GM23338 (cell line): ENCODE measurements around the gene TENM3. TPM values are rescaled to one million over a fixed set of nuclear protein-coding genes. Genes with fewer than 3 reads are reported as not detected.

Experiments used
- ATAC-seq: fragments of 200-7000 bp; cut with Tn5 transposase; 3 replicates; pipeline ENCODE4 v1.9.1; 2020
- DNase-seq: peaks from one replicate; pipeline ENCODE4 v3.0.0-alpha.2; 2015; ENCODE audit warnings: low spot score
- H2AFZ ChIP-seq: fragments of 200-600 bp; sonication (generic); 2 replicates; pipeline ENCODE4 v1.8.0; 2016; ENCODE audit warnings: antibody characterized with exemption, mild to moderate bottlenecking, moderate library complexity
- H3F3A ChIP-seq: fragments of 200-600 bp; sonication (generic); replicated peaks from 2 replicates; pipeline ENCODE4 v1.8.0; 2017; ENCODE audit warnings: antibody characterized with exemption, mixed run types, low read depth
- H3K27ac ChIP-seq: fragments of 200-600 bp; sonication (generic); 2 replicates; pipeline ENCODE4 v1.6.1; 2016; ENCODE audit warnings: low read depth
- H3K27me3 ChIP-seq: fragments of 200-600 bp; sonication (generic); 2 replicates; pipeline ENCODE4 v1.8.0; 2016; ENCODE audit warnings: mild to moderate bottlenecking, mixed run types, moderate library complexity; ENCODE audit not compliant: insufficient read depth
- H3K36me3 ChIP-seq: fragments of 200-600 bp; sonication (generic); 2 replicates; pipeline ENCODE4 v1.8.0; 2016; ENCODE audit warnings: mild to moderate bottlenecking; ENCODE audit not compliant: insufficient read depth
- H3K4me1 ChIP-seq: fragments of 200-600 bp; sonication (generic); 2 replicates; pipeline ENCODE4 v1.8.0; 2016; ENCODE audit warnings: mild to moderate bottlenecking, moderate library complexity; ENCODE audit not compliant: insufficient read depth
- H3K4me2 ChIP-seq: fragments of 200-600 bp; sonication (generic); 2 replicates; pipeline ENCODE4 v1.7.1; 2017; ENCODE audit warnings: mixed run types
- H3K4me3 ChIP-seq: fragments of 200-600 bp; sonication (generic); 2 replicates; pipeline ENCODE4 v1.6.1; 2016; ENCODE audit warnings: mixed run types
- H3K79me2 ChIP-seq: fragments of 200-600 bp; sonication (generic); replicated peaks from 2 replicates; pipeline ENCODE4 v1.8.0; 2017; ENCODE audit warnings: mild to moderate bottlenecking; ENCODE audit not compliant: insufficient read depth
- H3K9me2 ChIP-seq: fragments of 200-600 bp; sonication (generic); 2 replicates; pipeline ENCODE4 v1.8.0; 2017; ENCODE audit not compliant: insufficient read depth
- H4K20me1 ChIP-seq: fragments of 200-600 bp; sonication (generic); replicated peaks from 2 replicates; pipeline ENCODE4 v1.8.0; 2017; ENCODE audit warnings: mild to moderate bottlenecking; ENCODE audit not compliant: insufficient read depth
- H3K27ac Mint-ChIP-seq: 2 replicates; pipeline ENCODE4 v1.8.0; 2020; ENCODE audit warnings: inconsistent platforms, mild to moderate bottlenecking, moderate library complexity, mixed read lengths
- H3K27me3 Mint-ChIP-seq: 3 replicates; pipeline ENCODE4 v1.8.0; 2022; ENCODE audit warnings: low read depth, mild to moderate bottlenecking, moderate library complexity, mixed read lengths, inconsistent platforms; ENCODE audit not compliant: insufficient read depth, poor library complexity
- H3K36me3 Mint-ChIP-seq: 3 replicates; pipeline ENCODE4 v1.8.0; 2021; ENCODE audit warnings: low read depth, mild to moderate bottlenecking, inconsistent platforms, moderate library complexity, mixed read lengths
- H3K4me1 Mint-ChIP-seq: 3 replicates; pipeline ENCODE4 v1.8.0; 2020; ENCODE audit warnings: mild to moderate bottlenecking, inconsistent platforms, mixed read lengths
- H3K4me3 Mint-ChIP-seq: 3 replicates; pipeline ENCODE4 v1.8.0; 2021; ENCODE audit warnings: moderate library complexity, mild to moderate bottlenecking, inconsistent platforms, mixed read lengths
- H3K9me3 Mint-ChIP-seq: 3 replicates; pipeline ENCODE4 v1.8.0; 2020; ENCODE audit warnings: moderate library complexity, mild to moderate bottlenecking, inconsistent platforms, mixed read lengths
- CREB1 ChIP-seq: fragments of 250-450 bp; sonication (Bioruptor Pico); IDR thresholded peaks from 2 replicates; pipeline ENCODE4 v1.5.0; 2020; ENCODE audit warnings: low read depth, mild to moderate bottlenecking, moderate library complexity
- EZH2 ChIP-seq: fragments of 200-600 bp; sonication (generic); IDR thresholded peaks from one replicate; pipeline ENCODE4 v1.8.0; 2017; ENCODE audit warnings: antibody characterized with exemption, mild to moderate bottlenecking, low read depth; ENCODE audit not compliant: unreplicated experiment
- EZH2phosphoT487 ChIP-seq: fragments of 200-600 bp; sonication (generic); IDR thresholded peaks from one replicate; pipeline ENCODE4 v1.8.1; 2018; ENCODE audit warnings: antibody characterized with exemption; ENCODE audit not compliant: unreplicated experiment
- JUNB ChIP-seq: IDR thresholded peaks from one replicate; pipeline ENCODE4 v1.6.1; 2016; ENCODE audit warnings: antibody characterized with exemption; ENCODE audit not compliant: unreplicated experiment
- NANOG ChIP-seq: IDR thresholded peaks from 2 replicates; pipeline ENCODE4 v1.6.1; 2016; ENCODE audit warnings: antibody characterized with exemption, borderline replicate concordance
- STAT1 ChIP-seq: IDR thresholded peaks from one replicate; pipeline ENCODE4 v1.6.1; 2016; ENCODE audit warnings: antibody characterized with exemption; ENCODE audit not compliant: unreplicated experiment
- ZNF114 ChIP-seq: fragments of 250-450 bp; sonication (Bioruptor Pico); IDR thresholded peaks from 2 replicates; pipeline ENCODE4 v1.5.0; 2020; ENCODE audit warnings: mild to moderate bottlenecking, moderate library complexity
- ZNF331 ChIP-seq: fragments of 250-450 bp; sonication (Bioruptor Pico); IDR thresholded peaks from 2 replicates; pipeline ENCODE4 v1.5.0; 2020; ENCODE audit warnings: low read depth, mild to moderate bottlenecking, moderate library complexity
- polyA plus RNA-seq: library from polyadenylated mRNA; unstranded; fragments of >200 nt; fragmentation: Nextera tagmentation; extraction: Ambion mirVana; gene quantifications from 2 replicates; pipeline ENCODE4 v1.2.1, GENCODE V29; 2016
- total RNA-seq: library from RNA; depleted of rRNA; stranded (reverse); fragments of >200 nt; shearing (Covaris generic); gene quantifications from 2 replicates; pipeline ENCODE4 v1.2.3, GENCODE V29; 2014
- TF ChIP-seq, protein P1 (sequence below), 2 experiments: fragments of 200-600 bp in 1 of 2; sonication (generic) in 1 of 2; conservative IDR thresholded peaks; 2 replicates each; pipeline versions ENCODE4 v1.5.1 to v1.6.1; 2016 to 2017; ENCODE audit warnings: antibody characterized with exemption in 2 of 2, low read depth in 2 of 2, mild to moderate bottlenecking in 2 of 2, moderate library complexity in 1 of 2
- TF ChIP-seq, protein P2 (sequence below): fragments of 250-450 bp; sonication (Bioruptor Pico); IDR thresholded peaks from 2 replicates; pipeline ENCODE4 v1.5.0; 2020; ENCODE audit warnings: mild to moderate bottlenecking, moderate library complexity

Gene TENM3
- total and polyA plus RNA-seq, 2 experiments from 2014 or later: 22.2 to 128 TPM

DNA sequence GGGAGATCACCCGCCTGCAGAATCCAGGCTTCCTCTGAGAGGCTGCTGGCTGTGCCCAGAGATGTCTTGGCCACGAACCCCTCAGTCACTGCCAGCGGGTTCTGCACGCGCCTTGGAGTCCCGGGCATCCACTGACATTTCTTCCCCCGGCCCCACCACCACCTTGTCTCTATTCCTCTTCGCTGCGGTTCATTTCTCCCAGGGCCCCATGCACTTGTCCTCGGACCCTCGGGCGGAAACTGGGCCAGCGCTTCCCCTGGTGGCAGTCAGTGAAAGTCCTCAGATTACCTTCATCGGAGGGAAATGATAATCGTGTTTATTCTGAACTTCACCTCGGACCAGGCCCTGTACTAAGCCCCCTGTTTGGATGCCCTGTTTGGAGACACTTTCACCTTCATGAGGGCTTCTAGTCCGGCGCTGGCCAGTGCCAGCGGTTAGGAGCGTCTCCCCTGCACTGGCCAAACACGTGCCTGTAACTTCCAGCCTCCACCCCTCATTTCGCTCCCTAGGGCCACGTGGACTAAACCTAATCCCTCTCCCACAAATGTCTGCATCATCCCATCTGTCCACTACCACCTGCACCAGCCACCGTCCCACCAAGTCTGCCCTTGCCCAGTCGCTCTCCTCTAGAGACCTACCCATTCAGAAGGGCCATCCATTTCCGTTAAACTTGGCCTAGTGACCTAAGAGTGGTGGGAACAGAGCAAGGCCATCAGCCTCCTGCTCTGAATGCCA is 592.0 kb downstream of the TENM3 start:
- no peaks in the 10 kb centered on the region for H3K79me2 ChIP-seq
- Mint-ChIP-seq H3K36me3 (peaks cover 5% of the 10 kb centered on the region), H3K27me3 (peaks cover 13% of the 10 kb centered on the region), H3K4me1 (no peaks in the 10 kb centered on the region; the same call in 2 of the 3 replicates), H3K4me3 (no peak overlapping the region), H3K9me3 (peaks cover 6% of the 10 kb centered on the region), H3K27ac (no peak overlapping the region)
- no peaks in the 10 kb centered on the region for H4K20me1 ChIP-seq
- ATAC-seq (peak; percentile 88), DNase-seq (peak; percentile 64)
- H3K9me2 ChIP-seq: no peaks in the 10 kb centered on the region
- H3F3A ChIP-seq: no peaks in the 10 kb centered on the region
- no peak overlapping the region for H3K4me3 ChIP-seq
- H3K36me3 ChIP-seq: no peaks in the 10 kb centered on the region
- H2AFZ ChIP-seq: peak overlapping the region; percentile 89
- H3K27me3 ChIP-seq: no peaks in the 10 kb centered on the region
- TF ChIP-seq ZNF331 (CRISPR knock-in tag): no peak
- TF ChIP-seq JUNB: no peak
- TF ChIP-seq, protein P1, sequence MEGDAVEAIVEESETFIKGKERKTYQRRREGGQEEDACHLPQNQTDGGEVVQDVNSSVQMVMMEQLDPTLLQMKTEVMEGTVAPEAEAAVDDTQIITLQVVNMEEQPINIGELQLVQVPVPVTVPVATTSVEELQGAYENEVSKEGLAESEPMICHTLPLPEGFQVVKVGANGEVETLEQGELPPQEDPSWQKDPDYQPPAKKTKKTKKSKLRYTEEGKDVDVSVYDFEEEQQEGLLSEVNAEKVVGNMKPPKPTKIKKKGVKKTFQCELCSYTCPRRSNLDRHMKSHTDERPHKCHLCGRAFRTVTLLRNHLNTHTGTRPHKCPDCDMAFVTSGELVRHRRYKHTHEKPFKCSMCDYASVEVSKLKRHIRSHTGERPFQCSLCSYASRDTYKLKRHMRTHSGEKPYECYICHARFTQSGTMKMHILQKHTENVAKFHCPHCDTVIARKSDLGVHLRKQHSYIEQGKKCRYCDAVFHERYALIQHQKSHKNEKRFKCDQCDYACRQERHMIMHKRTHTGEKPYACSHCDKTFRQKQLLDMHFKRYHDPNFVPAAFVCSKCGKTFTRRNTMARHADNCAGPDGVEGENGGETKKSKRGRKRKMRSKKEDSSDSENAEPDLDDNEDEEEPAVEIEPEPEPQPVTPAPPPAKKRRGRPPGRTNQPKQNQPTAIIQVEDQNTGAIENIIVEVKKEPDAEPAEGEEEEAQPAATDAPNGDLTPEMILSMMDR (conservative IDR thresholded peaks at IDR 0.05; ENCODE audit: low read depth in 2 of 2): peak; percentile 51 to 53
- no peak for TF ChIP-seq STAT1
- H3K27ac ChIP-seq: no peak overlapping the region
- no peaks in the 10 kb centered on the region for H3K4me1 ChIP-seq
- no peak overlapping the region for H3K4me2 ChIP-seq

DNA sequence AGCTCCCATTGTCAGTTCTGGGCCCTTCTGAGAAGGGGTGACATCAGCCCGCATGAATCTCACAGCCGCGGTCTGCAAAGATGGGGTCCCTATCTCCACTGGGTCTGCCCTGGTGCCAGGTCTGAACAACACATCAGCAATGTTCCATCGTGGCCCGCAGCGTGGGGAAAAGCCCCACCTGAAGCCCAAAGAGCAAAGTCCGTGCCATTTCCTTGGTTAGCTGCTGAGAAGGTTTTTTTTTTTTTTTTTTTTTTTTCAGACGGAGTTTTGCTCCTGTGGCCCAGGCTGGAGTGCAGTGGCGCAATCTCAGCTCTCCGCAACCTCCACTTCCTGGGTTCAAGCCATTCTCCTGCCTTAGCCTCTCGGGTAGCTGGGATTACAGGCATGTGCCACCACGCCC is 594.6 kb downstream of the TENM3 start:
- Histone ChIP-seq H3K9me2 (no peaks in the 10 kb centered on the region), H3K36me3 (no peaks in the 10 kb centered on the region), H3K4me2 (no peak overlapping the region), H3K27me3 (no peaks in the 10 kb centered on the region), H3K79me2 (no peaks in the 10 kb centered on the region), H3K27ac (no peak overlapping the region), H3K4me1 (no peaks in the 10 kb centered on the region), H4K20me1 (no peaks in the 10 kb centered on the region), H2AFZ (no peak overlapping the region), H3F3A (no peaks in the 10 kb centered on the region), H3K4me3 (no peak overlapping the region)
- H3K27ac Mint-ChIP-seq: no peak overlapping the region
- no peak overlapping the region for H3K4me3 Mint-ChIP-seq
- peaks cover under 1% of the 10 kb centered on the region; the same call in 2 of the 3 replicates for H3K4me1 Mint-ChIP-seq
- ATAC-seq: no peak
- no peaks in the 10 kb centered on the region for H3K9me3 Mint-ChIP-seq
- no peaks in the 10 kb centered on the region; the same call in 2 of the 3 replicates for H3K36me3 Mint-ChIP-seq
- peaks cover 10% of the 10 kb centered on the region for H3K27me3 Mint-ChIP-seq
- DNase-seq: no peak
- TF ChIP-seq, protein P2, sequence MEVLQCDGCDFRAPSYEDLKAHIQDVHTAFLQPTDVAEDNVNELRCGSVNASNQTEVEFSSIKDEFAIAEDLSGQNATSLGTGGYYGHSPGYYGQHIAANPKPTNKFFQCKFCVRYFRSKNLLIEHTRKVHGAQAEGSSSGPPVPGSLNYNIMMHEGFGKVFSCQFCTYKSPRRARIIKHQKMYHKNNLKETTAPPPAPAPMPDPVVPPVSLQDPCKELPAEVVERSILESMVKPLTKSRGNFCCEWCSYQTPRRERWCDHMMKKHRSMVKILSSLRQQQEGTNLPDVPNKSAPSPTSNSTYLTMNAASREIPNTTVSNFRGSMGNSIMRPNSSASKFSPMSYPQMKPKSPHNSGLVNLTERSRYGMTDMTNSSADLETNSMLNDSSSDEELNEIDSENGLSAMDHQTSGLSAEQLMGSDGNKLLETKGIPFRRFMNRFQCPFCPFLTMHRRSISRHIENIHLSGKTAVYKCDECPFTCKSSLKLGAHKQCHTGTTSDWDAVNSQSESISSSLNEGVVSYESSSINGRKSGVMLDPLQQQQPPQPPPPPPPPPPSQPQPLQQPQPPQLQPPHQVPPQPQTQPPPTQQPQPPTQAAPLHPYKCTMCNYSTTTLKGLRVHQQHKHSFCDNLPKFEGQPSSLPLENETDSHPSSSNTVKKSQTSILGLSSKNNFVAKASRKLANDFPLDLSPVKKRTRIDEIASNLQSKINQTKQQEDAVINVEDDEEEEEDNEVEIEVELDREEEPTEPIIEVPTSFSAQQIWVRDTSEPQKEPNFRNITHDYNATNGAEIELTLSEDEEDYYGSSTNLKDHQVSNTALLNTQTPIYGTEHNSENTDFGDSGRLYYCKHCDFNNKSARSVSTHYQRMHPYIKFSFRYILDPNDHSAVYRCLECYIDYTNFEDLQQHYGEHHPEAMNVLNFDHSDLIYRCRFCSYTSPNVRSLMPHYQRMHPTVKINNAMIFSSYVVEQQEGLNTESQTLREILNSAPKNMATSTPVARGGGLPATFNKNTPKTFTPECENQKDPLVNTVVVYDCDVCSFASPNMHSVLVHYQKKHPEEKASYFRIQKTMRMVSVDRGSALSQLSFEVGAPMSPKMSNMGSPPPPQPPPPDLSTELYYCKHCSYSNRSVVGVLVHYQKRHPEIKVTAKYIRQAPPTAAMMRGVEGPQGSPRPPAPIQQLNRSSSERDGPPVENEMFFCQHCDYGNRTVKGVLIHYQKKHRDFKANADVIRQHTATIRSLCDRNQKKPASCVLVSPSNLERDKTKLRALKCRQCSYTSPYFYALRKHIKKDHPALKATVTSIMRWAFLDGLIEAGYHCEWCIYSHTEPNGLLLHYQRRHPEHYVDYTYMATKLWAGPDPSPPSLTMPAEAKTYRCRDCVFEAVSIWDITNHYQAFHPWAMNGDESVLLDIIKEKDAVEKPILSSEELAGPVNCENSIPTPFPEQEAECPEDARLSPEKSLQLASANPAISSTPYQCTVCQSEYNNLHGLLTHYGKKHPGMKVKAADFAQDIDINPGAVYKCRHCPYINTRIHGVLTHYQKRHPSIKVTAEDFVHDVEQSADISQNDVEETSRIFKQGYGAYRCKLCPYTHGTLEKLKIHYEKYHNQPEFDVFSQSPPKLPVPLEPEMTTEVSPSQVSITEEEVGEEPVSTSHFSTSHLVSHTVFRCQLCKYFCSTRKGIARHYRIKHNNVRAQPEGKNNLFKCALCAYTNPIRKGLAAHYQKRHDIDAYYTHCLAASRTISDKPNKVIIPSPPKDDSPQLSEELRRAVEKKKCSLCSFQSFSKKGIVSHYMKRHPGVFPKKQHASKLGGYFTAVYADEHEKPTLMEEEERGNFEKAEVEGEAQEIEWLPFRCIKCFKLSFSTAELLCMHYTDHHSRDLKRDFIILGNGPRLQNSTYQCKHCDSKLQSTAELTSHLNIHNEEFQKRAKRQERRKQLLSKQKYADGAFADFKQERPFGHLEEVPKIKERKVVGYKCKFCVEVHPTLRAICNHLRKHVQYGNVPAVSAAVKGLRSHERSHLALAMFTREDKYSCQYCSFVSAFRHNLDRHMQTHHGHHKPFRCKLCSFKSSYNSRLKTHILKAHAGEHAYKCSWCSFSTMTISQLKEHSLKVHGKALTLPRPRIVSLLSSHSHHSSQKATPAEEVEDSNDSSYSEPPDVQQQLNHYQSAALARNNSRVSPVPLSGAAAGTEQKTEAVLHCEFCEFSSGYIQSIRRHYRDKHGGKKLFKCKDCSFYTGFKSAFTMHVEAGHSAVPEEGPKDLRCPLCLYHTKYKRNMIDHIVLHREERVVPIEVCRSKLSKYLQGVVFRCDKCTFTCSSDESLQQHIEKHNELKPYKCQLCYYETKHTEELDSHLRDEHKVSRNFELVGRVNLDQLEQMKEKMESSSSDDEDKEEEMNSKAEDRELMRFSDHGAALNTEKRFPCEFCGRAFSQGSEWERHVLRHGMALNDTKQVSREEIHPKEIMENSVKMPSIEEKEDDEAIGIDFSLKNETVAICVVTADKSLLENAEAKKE (CRISPR knock-in tag): no peak
- TF ChIP-seq CREB1 (CRISPR knock-in tag) (no peak), ZNF114 (CRISPR knock-in tag) (no peak), EZH2 (no peak), STAT1 (no peak), NANOG (no peak), JUNB (no peak), ZNF331 (CRISPR knock-in tag) (no peak), EZH2phosphoT487 (no peak)
- TF ChIP-seq, protein P1 (conservative IDR thresholded peaks at IDR 0.05; ENCODE audit: low read depth in 2 of 2): no peak
